ENCODE data around the gene KRT33B. TPM values are rescaled to one million over a fixed set of nuclear protein-coding genes. Genes with fewer than 3 reads are reported as not detected.
"Not testable (repeated sequence)": the region's sequence is repeated elsewhere in the genome, so short reads cannot be mapped to it uniquely, and the experiment has no call there.

KRT33B gene
- total RNA-seq, 2 donors from 2014 or later, result not detected

DNA sequence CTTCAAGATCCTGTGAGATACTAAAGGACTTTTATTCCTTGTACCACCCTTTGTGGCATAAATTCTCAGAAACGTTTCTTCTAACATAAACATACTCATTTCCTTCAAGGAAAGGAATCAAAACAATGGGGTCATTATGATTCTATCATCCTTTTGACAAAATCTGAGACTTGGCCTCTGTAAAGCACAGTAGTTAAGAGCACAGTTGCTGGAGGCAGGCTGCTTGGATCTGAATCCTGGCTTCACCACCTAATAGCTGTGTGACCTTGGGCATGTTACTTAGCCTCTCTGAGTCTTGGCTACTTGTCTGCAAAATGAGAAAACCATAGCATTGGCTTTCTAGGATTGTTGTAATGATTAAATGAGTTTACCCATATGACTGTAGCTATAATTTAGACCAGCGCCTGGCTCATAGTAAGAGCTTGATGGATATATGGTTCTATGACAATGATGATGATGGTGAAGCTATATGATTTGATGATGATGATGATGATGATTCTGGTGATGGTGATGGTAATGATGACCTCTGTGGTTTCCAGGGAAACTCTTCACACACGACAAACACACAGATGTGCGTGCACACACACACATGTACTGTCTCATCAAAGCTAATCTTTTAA is 33.9 kb upstream of the KRT33B start:
- no peak overlapping the region for H3K27ac ChIP-seq
- no peaks in the 10 kb centered on the region for H3K36me3 ChIP-seq (replicated peaks in 1 of 2; ENCODE audit: insufficient read depth in 1 of 2, low read depth in 2 of 2)
- no peaks in the 10 kb centered on the region for H3K27me3 ChIP-seq
- DNase-seq (no peak), ATAC-seq (no peak)
- 53 to 61% methylated on average over 4 of the region's 4 CpGs for WGBS, 2 donors
- TF ChIP-seq POLR2A (IDR thresholded peaks at IDR 0.05), result no peak
- TF ChIP-seq, protein P1, sequence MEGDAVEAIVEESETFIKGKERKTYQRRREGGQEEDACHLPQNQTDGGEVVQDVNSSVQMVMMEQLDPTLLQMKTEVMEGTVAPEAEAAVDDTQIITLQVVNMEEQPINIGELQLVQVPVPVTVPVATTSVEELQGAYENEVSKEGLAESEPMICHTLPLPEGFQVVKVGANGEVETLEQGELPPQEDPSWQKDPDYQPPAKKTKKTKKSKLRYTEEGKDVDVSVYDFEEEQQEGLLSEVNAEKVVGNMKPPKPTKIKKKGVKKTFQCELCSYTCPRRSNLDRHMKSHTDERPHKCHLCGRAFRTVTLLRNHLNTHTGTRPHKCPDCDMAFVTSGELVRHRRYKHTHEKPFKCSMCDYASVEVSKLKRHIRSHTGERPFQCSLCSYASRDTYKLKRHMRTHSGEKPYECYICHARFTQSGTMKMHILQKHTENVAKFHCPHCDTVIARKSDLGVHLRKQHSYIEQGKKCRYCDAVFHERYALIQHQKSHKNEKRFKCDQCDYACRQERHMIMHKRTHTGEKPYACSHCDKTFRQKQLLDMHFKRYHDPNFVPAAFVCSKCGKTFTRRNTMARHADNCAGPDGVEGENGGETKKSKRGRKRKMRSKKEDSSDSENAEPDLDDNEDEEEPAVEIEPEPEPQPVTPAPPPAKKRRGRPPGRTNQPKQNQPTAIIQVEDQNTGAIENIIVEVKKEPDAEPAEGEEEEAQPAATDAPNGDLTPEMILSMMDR (IDR thresholded peaks at IDR 0.05), result no peak
- intact Hi-C loops (cut with DNase I), result no loop called here
- H3K4me1 ChIP-seq, result no peaks in the 10 kb centered on the region
- no peaks in the 10 kb centered on the region for H3K9me3 ChIP-seq
- no peak overlapping the region for H3K4me3 ChIP-seq

DNA sequence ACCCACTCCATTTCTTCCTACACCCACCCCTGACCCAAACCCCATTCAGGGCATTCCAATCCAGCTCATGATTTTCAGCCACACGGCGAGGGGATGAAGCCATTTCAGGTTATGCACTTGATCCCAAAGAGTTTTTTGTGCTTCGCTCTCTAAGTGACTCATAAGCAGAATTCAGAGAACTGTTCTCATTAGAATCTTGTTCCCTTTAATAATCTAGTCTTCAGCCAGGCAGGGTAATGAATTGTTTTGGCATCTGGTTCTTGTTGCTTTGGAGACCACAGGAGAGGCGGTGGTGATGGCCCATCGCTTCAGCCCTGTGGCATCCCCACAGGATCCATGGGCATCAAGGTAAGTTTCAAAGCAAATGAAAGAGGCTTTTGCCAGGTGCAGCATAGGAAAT is 32.5 kb upstream of the KRT33B start:
- intact Hi-C loops (cut with DNase I), result no loop called here
- Histone ChIP-seq H3K9me3 (no peaks in the 10 kb centered on the region), H3K4me1 (no peaks in the 10 kb centered on the region), H3K4me3 (no peak overlapping the region), H3K36me3 (replicated peaks in 1 of 2; ENCODE audit: insufficient read depth in 1 of 2, low read depth in 2 of 2) (no peaks in the 10 kb centered on the region), H3K27me3 (no peaks in the 10 kb centered on the region), H3K27ac (no peak overlapping the region)
- ATAC-seq (no peak), DNase-seq (no peak)
- no peak for TF ChIP-seq POLR2A (IDR thresholded peaks at IDR 0.05)
- TF ChIP-seq, protein P1 (IDR thresholded peaks at IDR 0.05), result no peak
- WGBS, 2 donors, result 85 to 89% methylated on average over 5 of the region's 5 CpGs

DNA sequence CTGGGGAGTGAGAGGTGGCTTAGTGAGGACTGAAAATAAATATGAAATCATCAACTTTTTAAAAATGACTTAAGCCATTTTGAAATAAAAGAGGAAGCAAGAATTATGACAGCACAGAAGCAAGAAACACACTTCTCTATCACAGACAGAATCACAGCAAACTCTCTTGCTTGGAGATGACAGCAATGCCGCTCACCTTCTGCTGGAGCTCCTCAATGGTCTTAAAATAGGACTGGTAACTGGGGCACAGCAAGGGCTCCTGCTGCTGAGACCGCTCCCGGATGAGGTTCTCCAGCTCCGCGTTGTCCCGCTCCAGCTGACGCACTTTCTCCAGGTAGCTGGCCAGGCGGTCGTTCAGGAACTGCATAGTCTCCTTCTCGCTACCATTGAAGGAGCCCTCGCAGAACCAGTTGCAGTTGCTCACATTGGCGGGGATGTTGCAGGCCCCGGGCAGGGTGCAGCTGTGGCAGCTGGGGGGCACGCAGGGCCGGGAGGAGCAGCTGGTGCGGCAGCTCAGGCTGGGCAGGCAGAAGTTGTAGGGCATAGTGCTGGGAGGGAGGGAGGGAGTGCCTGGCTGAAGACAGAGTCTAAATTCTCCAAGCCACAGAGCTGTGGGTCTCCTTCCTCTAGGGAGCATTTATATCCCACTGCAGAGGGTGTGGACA is 27.5 kb upstream of the KRT33B start, which contains the start of gene KRT31:
Gene KRT31 (minus strand): TSS at position 613 of the 665 bp plus-strand sequence. CDS start 69 bp downstream, at position 544.
- DNase-seq, result no peak
- Histone ChIP-seq H3K4me1 (no peaks in the 10 kb centered on the region), H3K9me3 (no peaks in the 10 kb centered on the region), H3K36me3 (replicated peaks in 1 of 2; ENCODE audit: insufficient read depth in 1 of 2, low read depth in 2 of 2) (no peaks in the 10 kb centered on the region), H3K27ac (no peak within 1 kb of the TSS), H3K4me3 (no peak within 1 kb of the TSS), H3K27me3 (no peaks in the 10 kb centered on the region)
- TF ChIP-seq POLR2A (IDR thresholded peaks at IDR 0.05), result no peak
- TF ChIP-seq, protein P1 (IDR thresholded peaks at IDR 0.05), result no peak
- intact Hi-C loops (cut with DNase I), result no loop called here
- 80 to 82% methylated on average over 16 of the region's 16 CpGs for WGBS, 2 donors
- no peak for ATAC-seq

DNA sequence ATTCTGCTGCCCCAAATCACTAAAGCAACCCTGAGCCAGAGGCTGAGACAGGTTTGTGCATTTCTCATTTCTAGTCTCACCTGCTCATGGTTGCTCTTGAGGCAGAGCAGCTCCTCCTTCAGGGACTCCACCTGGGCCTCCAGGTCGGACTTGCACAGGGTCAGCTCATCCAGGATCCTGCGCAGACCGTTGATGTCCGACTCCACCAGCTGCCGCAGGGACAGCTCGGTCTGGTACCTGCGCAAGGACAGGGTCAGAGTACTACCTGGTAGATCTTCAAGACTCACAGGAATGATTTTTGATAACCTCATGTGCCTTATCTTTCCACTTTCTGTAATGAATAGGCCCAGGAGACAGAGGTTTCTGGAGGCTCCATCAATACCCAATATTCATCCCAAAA is 26.7 kb upstream of the KRT33B start:
- no peak for TF ChIP-seq POLR2A (IDR thresholded peaks at IDR 0.05)
- TF ChIP-seq, protein P1 (IDR thresholded peaks at IDR 0.05), result no peak
- WGBS, 2 donors, result 87% methylated on average over 7 of the region's 7 CpGs
- no peaks in the 10 kb centered on the region for H3K4me1 ChIP-seq
- DNase-seq, result no peak
- H3K27ac ChIP-seq, result no peak overlapping the region
- no peaks in the 10 kb centered on the region for H3K27me3 ChIP-seq
- no peaks in the 10 kb centered on the region for H3K36me3 ChIP-seq (replicated peaks in 1 of 2; ENCODE audit: insufficient read depth in 1 of 2, low read depth in 2 of 2)
- H3K4me3 ChIP-seq, result no peak overlapping the region
- intact Hi-C loops (cut with DNase I), result no loop called here
- H3K9me3 ChIP-seq, result no peaks in the 10 kb centered on the region
- no peak for ATAC-seq

DNA sequence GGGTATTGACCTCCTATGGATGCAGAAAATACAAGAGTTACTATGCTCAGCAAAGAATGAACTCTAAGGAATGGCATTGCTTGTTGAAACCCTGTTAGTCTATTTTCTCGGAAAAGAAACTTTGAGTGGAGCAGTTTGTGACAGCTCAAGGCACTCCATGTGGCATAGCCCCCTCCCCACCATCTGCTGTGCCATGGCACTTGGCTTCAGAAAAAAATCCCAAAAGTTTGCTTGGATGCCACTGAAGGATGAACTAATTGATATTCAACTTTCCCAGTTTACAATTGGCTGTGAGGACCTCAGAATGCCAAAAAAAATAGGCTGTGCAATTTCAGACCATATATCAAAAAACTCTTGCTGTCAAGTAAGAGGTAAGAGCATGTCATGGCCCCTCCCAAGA is 26.0 kb upstream of the KRT33B start:
- intact Hi-C loops (cut with DNase I), result no loop called here
- Histone ChIP-seq H3K27me3 (no peaks in the 10 kb centered on the region), H3K36me3 (replicated peaks in 1 of 2; ENCODE audit: insufficient read depth in 1 of 2, low read depth in 2 of 2) (no peaks in the 10 kb centered on the region), H3K4me3 (no peak overlapping the region), H3K4me1 (no peaks in the 10 kb centered on the region), H3K9me3 (no peaks in the 10 kb centered on the region), H3K27ac (no peak overlapping the region)
- no peak for ATAC-seq
- 63 to 93% methylated on average over 1 of the region's 1 CpG for WGBS, 2 donors
- DNase-seq, result no peak
- TF ChIP-seq POLR2A (IDR thresholded peaks at IDR 0.05), result no peak
- TF ChIP-seq, protein P1 (IDR thresholded peaks at IDR 0.05), result no peak

DNA sequence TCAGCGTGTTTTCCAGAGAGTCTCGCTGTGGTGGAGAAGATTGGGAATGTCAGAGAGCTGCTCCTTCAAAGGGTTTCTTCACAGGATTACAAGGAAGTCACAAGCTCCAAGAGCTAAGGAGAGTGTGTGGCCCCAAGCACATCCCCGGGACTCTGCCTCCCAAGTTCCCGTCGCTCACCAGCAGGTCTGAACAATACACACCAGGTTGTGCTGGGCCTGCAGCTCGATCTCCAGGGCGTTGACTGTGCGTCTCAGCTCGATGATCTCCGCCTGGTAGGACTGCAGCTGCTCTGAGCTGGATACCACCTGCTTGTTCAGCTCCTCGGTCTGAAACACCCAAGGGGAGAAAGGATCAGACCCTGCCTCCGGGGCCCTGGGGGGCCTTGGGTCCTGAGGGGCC is 25.4 kb upstream of the KRT33B start:
- ATAC-seq; intact Hi-C loops (cut with DNase I); H3K27ac ChIP-seq; H3K9me3 ChIP-seq; H3K36me3 ChIP-seq (replicated peaks in 1 of 2; ENCODE audit: insufficient read depth in 1 of 2, low read depth in 2 of 2); H3K4me3 ChIP-seq; H3K4me1 ChIP-seq; H3K27me3 ChIP-seq; DNase-seq: not testable (repeated sequence)
- 17 to 79% methylated on average over 1 to 9 of the region's 12 CpGs for WGBS, 2 donors

Measured in body of pancreas (tissue), 4 donors.